ENCODE results near the gene ROR1. TPM values are rescaled to one million over a fixed set of nuclear protein-coding genes. Genes with fewer than 3 reads are reported as not detected.

ROR1 gene
- total RNA-seq, 6 donors from 2014 or later: 19.7 to 39.8 (median 28.5) TPM

- no peak overlapping the region for H3K4me3 ChIP-seq
- no peak overlapping the region for H3K27ac ChIP-seq
- H3K36me3 ChIP-seq: no peaks in the 10 kb centered on the region
- ATAC-seq (ENCODE audit: low FRiP score in 2 of 2) (no peak), DNase-seq (no peak)
- no peaks in the 10 kb centered on the region for H3K27me3 ChIP-seq
- peaks cover 0 to 15% (median 4%) of the 10 kb centered on the region in 4 donors for H3K4me1 ChIP-seq
- H3K9me3 ChIP-seq: no peaks in the 10 kb centered on the region
- 11 to 25% methylated on average over 5 of the region's 5 CpGs for WGBS, 2 donors
- TF ChIP-seq EP300 (IDR thresholded peaks at IDR 0.05) (no peak), POLR2A (IDR thresholded peaks at IDR 0.05) (no peak), POLR2AphosphoS5 (IDR thresholded peaks at IDR 0.05) (no peak), CTCF (IDR thresholded peaks at IDR 0.05) (no peak)
These were observed 43.4 kb downstream of the ROR1 start for GRCh38 chr1:63817152-63817667.

- DNase-seq (no peak), ATAC-seq (ENCODE audit: low FRiP score in 2 of 2) (no peak)
- no peaks in the 10 kb centered on the region for H3K36me3 ChIP-seq
- H3K27me3 ChIP-seq: no peaks in the 10 kb centered on the region
- no peak overlapping the region for H3K27ac ChIP-seq
- 71 to 77% methylated on average over 6 of the region's 6 CpGs for WGBS, 2 donors
- TF ChIP-seq POLR2A (IDR thresholded peaks at IDR 0.05) (no peak), CTCF (IDR thresholded peaks at IDR 0.05) (no peak), POLR2AphosphoS5 (IDR thresholded peaks at IDR 0.05) (no peak)
- H3K4me3 ChIP-seq: no peak overlapping the region
- no peaks in the 10 kb centered on the region for H3K9me3 ChIP-seq
- peaks cover 0 to 15% (median 4%) of the 10 kb centered on the region in 4 donors for H3K4me1 ChIP-seq
These were observed 43.9 kb downstream of the ROR1 start for GRCh38 chr1:63817700-63818099.

- Histone ChIP-seq H3K36me3 (no peaks in the 10 kb centered on the region), H3K27me3 (no peaks in the 10 kb centered on the region), H3K4me1 (peaks cover 0 to 12% (median 4%) of the 10 kb centered on the region in 4 donors), H3K27ac (no peak overlapping the region), H3K4me3 (no peak overlapping the region), H3K9me3 (no peaks in the 10 kb centered on the region)
- ATAC-seq (ENCODE audit: low FRiP score in 2 of 2) (no peak), DNase-seq (no peak)
- 90 to 92% methylated on average over 1 of the region's 1 CpG for WGBS, 2 donors
- TF ChIP-seq POLR2A (IDR thresholded peaks at IDR 0.05) (no peak), POLR2AphosphoS5 (IDR thresholded peaks at IDR 0.05) (no peak), EP300 (IDR thresholded peaks at IDR 0.05) (no peak), CTCF (IDR thresholded peaks at IDR 0.05) (no peak)
These were observed 44.9 kb downstream of the ROR1 start for GRCh38 chr1:63818567-63819325.

- no peak overlapping the region for H3K27ac ChIP-seq
- no peak for TF ChIP-seq CTCF (IDR thresholded peaks at IDR 0.05)
- TF ChIP-seq POLR2AphosphoS5 (IDR thresholded peaks at IDR 0.05): no peak
- TF ChIP-seq EP300 (IDR thresholded peaks at IDR 0.05): no peak
- TF ChIP-seq POLR2A (IDR thresholded peaks at IDR 0.05): no peak
- H3K9me3 ChIP-seq: no peaks in the 10 kb centered on the region
- ATAC-seq (ENCODE audit: low FRiP score in 2 of 2) (no peak), DNase-seq (no peak)
- no peaks in the 10 kb centered on the region for H3K36me3 ChIP-seq
- 96 to 97% methylated on average over 2 of the region's 2 CpGs for WGBS, 2 donors
- peaks cover 0 to 12% (median 4%) of the 10 kb centered on the region in 4 donors for H3K4me1 ChIP-seq
- H3K4me3 ChIP-seq: no peak overlapping the region
- H3K27me3 ChIP-seq: no peaks in the 10 kb centered on the region
These were observed 46.0 kb downstream of the ROR1 start for GRCh38 chr1:63819795-63820194.
